ENCODE measurements around the gene CDK17. TPM values are rescaled to one million over a fixed set of nuclear protein-coding genes. Genes with fewer than 3 reads are reported as not detected.
"Not testable (repeated sequence)": the region's sequence is repeated elsewhere in the genome, so short reads cannot be mapped to it uniquely, and the experiment has no call there.

CDK17 gene
- total and polyA plus RNA-seq, 4 donors, result 5.3 to 69.7 (median 27.7) TPM

DNA sequence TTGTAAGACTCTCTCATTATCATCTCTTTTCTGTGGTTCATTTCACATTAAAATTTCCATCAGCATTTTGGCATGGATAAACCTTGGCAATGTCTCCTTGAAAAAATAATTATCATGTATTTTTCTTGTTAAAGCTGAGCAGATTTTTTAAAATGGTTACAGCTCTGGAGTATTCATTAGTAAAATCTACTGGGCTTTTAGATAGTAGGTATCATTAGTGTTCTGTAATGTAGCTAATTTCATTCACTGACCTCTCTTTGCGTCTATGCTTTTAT is 36.9 kb upstream of the CDK17 start:
- H3K27me3 ChIP-seq (ENCODE audit: control insufficient read depth in 1 of 2, insufficient read depth in 2 of 2, low read length in 1 of 2), result no peaks in the 10 kb centered on the region
- DNase-seq (no peak), ATAC-seq (ENCODE audit: low FRiP score) (no peak)
- H3K4me1 ChIP-seq (ENCODE audit: control insufficient read depth in 1 of 2, insufficient read depth in 2 of 2, low read length in 2 of 2), result no peaks in the 10 kb centered on the region
- no peak overlapping the region for H3K27ac ChIP-seq (ENCODE audit: low read depth in 1 of 2, low read length in 2 of 2)
- WGBS, 2 donors, result 87 to 88% methylated on average over 1 of the region's 1 CpG
- H3K4me3 ChIP-seq (ENCODE audit: low read length in 2 of 2), result no peak overlapping the region
- intact Hi-C loops (cut with DNase I), result no loop called here
- H3K36me3 ChIP-seq (ENCODE audit: control insufficient read depth in 1 of 2, insufficient read depth in 2 of 2, low read length in 1 of 2), result no peaks in the 10 kb centered on the region
- no peaks in the 10 kb centered on the region for H3K9me3 ChIP-seq (ENCODE audit: control insufficient read depth, low read length)

DNA sequence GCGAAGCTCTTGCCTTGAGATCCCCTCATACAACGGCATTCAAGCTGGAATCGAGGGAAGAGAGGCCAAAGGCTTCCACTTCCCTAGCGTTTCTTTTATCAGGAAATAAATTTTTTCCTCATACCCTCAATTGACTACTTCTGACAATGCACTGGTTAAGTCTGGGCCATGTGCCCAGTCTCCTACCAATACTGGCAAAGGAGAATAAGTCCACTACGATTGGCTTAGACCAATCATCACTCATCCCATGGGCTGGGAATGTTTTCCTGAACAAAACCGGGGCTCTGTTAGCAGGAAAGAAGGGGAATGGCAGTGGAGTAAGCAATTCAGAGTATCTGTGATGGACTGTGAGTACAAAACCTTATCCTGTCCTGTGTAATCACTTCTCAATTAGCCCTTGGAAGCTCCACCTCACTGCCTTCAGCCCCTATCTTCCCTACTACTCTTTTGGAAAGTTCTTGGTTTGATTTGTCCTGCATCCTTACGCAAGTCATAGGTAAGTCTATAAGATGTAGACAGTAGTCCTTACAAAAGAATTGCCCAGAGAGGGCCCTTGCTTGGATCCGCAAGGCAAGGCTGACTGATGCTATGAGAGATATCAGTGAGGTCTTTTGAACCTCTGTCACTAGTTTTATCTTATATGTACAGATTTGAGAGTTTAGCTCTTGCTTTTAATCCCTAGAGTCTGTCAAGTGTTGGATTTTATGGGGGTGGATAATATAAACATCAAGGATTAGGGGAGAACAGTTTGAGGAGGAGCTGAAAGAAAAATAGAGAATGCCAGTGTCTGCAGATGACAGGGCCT is 36.3 kb upstream of the CDK17 start:
- H3K27me3 ChIP-seq (ENCODE audit: control insufficient read depth in 1 of 2, insufficient read depth in 2 of 2, low read length in 1 of 2), result no peaks in the 10 kb centered on the region
- no peak overlapping the region for H3K27ac ChIP-seq (ENCODE audit: low read depth in 1 of 2, low read length in 2 of 2)
- H3K9me3 ChIP-seq (ENCODE audit: control insufficient read depth, low read length), result no peaks in the 10 kb centered on the region
- no peaks in the 10 kb centered on the region for H3K4me1 ChIP-seq (ENCODE audit: control insufficient read depth in 1 of 2, insufficient read depth in 2 of 2, low read length in 2 of 2)
- intact Hi-C loops (cut with DNase I), result no loop called here
- WGBS, 2 donors, result 75 to 78% methylated on average over 8 of the region's 8 CpGs
- H3K4me3 ChIP-seq (ENCODE audit: low read length in 2 of 2), result no peak overlapping the region
- DNase-seq (no peak), ATAC-seq (ENCODE audit: low FRiP score) (no peak)
- no peaks in the 10 kb centered on the region for H3K36me3 ChIP-seq (ENCODE audit: control insufficient read depth in 1 of 2, insufficient read depth in 2 of 2, low read length in 1 of 2)

DNA sequence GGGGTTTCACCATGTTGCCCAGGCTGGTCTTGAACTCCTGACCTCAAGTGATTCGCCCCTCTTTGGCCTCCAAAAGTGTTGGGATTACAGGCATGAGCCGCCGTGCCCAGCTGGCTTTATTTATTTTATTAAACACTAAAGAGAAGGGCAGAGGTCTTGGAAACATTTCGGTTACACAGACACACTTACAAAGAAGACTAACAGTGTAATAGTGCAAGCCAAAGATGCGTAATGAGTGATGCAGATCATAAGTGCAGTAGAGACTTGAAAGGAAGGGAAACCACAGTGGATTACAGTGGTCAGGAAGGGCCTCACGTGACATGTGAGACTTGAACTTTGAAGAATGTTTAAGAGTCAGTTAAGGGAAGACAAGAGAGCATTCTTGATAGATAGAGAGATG is 33.9 kb upstream of the CDK17 start:
- no peak overlapping the region for H3K4me3 ChIP-seq (ENCODE audit: low read length in 2 of 2)
- ATAC-seq (ENCODE audit: low FRiP score), result no peak
- 63 to 76% methylated on average over 6 of the region's 6 CpGs for WGBS, 2 donors
- H3K4me1 ChIP-seq (ENCODE audit: control insufficient read depth in 1 of 2, insufficient read depth in 2 of 2, low read length in 2 of 2), result no peaks in the 10 kb centered on the region
- no peak overlapping the region for H3K27ac ChIP-seq (ENCODE audit: low read depth in 1 of 2, low read length in 2 of 2)
- DNase-seq, result no peak
- H3K27me3 ChIP-seq (ENCODE audit: control insufficient read depth in 1 of 2, insufficient read depth in 2 of 2, low read length in 1 of 2), result no peaks in the 10 kb centered on the region
- H3K9me3 ChIP-seq (ENCODE audit: control insufficient read depth, low read length), result no peaks in the 10 kb centered on the region
- no peaks in the 10 kb centered on the region for H3K36me3 ChIP-seq (ENCODE audit: control insufficient read depth in 1 of 2, insufficient read depth in 2 of 2, low read length in 1 of 2)
- intact Hi-C loops (cut with DNase I), result no loop called here

DNA sequence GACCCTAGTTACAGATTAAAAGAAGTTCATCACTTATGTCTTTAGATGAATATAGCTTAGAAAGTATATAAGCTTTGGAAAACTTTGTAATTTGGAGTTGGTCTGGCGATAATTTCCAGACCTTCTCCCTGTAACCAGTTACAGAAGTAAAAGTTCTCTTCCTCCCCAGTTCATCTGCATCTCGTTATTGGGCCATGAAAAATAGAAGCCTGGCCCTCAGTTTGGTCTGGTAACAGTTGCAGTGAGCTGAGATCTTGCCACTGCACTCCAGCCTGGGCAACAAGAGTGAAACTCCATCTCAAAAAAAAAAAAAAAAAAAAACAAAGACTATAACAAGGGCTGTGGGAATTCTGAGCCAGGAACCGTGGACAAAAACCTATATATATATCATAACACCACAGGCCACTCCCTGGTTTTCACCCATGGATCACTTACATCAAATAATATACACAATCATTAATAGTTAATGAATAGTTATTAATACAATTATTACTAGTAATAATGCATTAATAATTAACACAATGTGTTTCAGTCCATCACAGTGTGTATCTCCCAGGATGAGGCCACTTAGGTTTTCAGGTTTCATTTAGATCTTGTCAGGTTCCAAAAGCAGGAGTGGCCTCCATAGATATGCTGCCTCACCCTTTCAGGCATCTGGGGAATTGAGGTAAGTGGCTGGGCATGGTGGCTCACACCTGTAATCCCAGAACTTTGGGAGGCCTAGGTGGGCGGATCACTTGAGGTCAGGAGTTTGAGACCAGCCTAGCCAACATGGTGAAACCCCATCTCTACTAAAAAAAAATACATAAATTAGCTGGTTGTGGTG is 32.5 kb upstream of the CDK17 start:
- intact Hi-C loops (cut with DNase I); H3K9me3 ChIP-seq (ENCODE audit: control insufficient read depth, low read length); DNase-seq; H3K4me3 ChIP-seq (ENCODE audit: low read length in 2 of 2); H3K36me3 ChIP-seq (ENCODE audit: control insufficient read depth in 1 of 2, insufficient read depth in 2 of 2, low read length in 1 of 2); H3K27ac ChIP-seq (ENCODE audit: low read depth in 1 of 2, low read length in 2 of 2); H3K4me1 ChIP-seq (ENCODE audit: control insufficient read depth in 1 of 2, insufficient read depth in 2 of 2, low read length in 2 of 2); H3K27me3 ChIP-seq (ENCODE audit: control insufficient read depth in 1 of 2, insufficient read depth in 2 of 2, low read length in 1 of 2); ATAC-seq (ENCODE audit: low FRiP score): not testable (repeated sequence)
- WGBS, 2 donors, result 90 to 93% methylated on average over 4 of the region's 4 CpGs

DNA sequence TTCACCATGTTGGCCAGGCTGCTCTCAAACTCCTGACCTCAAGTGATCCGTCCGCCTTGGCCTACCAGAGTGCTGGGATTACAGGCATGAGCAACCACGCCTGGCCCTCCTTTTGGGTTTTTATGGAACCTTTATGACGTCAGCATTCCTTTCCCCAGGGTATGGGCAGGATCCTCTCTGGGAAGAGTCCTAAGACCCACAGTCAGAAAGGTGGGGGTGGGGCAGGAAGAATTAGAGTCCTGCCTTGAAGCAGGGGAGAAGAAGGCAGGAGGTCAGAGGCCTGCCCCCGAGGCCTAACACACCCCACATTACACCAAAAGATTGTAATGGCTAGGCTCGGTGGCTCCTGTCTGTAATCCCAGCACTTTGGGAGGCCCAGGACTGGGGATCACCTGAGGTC is 30.8 kb upstream of the CDK17 start:
- ATAC-seq (ENCODE audit: low FRiP score), result no peak
- H3K27ac ChIP-seq (ENCODE audit: low read depth in 1 of 2, low read length in 2 of 2), result no peak overlapping the region

DNA sequence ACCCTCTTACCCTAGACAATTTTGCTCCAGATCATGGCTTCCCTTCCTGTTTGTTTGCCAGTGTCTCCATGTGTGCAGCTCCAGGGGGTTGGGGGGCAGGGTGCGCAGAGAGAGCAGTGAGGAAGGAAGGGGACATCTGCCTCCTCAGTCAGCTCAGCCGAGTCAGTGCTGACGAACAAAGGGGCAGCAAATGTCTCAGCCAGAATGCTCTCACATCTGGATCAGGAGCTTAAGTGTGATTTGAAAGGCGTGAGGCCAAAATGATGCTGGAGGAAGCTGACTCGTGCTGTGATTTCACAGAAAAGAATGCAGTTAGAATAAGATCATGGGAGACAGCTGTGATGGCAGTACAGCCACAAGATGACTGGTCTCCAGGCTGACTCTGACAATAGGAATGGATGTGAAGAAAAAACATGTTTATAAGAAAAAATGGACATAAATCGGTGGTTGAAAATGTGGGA is 27.1 kb upstream of the CDK17 start:
- no peaks in the 10 kb centered on the region for H3K9me3 ChIP-seq (ENCODE audit: control insufficient read depth, low read length)
- peak; percentile 69 for ATAC-seq (ENCODE audit: low FRiP score)
- H3K27ac ChIP-seq (ENCODE audit: low read depth in 1 of 2, low read length in 2 of 2), result peak overlapping the region in 1 of 2 donors; percentile 11
- intact Hi-C loops (cut with DNase I), result no loop called here
- no peaks in the 10 kb centered on the region for H3K27me3 ChIP-seq (ENCODE audit: control insufficient read depth in 1 of 2, insufficient read depth in 2 of 2, low read length in 1 of 2)
- H3K4me1 ChIP-seq (ENCODE audit: control insufficient read depth in 1 of 2, insufficient read depth in 2 of 2, low read length in 2 of 2), result no peaks in the 10 kb centered on the region
- 24 to 26% methylated on average over 6 of the region's 6 CpGs for WGBS, 2 donors
- no peaks in the 10 kb centered on the region for H3K36me3 ChIP-seq (ENCODE audit: control insufficient read depth in 1 of 2, insufficient read depth in 2 of 2, low read length in 1 of 2)
- H3K4me3 ChIP-seq (ENCODE audit: low read length in 2 of 2), result no peak overlapping the region
- DNase-seq, result peak; percentile 67 to 85

More for the DNA sequence above, 30.8 kb upstream of the CDK17 start:
- 87% methylated on average over 6 of the region's 6 CpGs for WGBS, 2 donors
- intact Hi-C loops (cut with DNase I), result no loop called here
- H3K36me3 ChIP-seq (ENCODE audit: control insufficient read depth in 1 of 2, insufficient read depth in 2 of 2, low read length in 1 of 2), result no peaks in the 10 kb centered on the region
- H3K27me3 ChIP-seq (ENCODE audit: control insufficient read depth in 1 of 2, insufficient read depth in 2 of 2, low read length in 1 of 2), result no peaks in the 10 kb centered on the region
- H3K9me3 ChIP-seq (ENCODE audit: control insufficient read depth, low read length), result no peaks in the 10 kb centered on the region
- H3K4me3 ChIP-seq (ENCODE audit: low read length in 2 of 2), result no peak overlapping the region
- no peaks in the 10 kb centered on the region for H3K4me1 ChIP-seq (ENCODE audit: control insufficient read depth in 1 of 2, insufficient read depth in 2 of 2, low read length in 2 of 2)
- no peak for DNase-seq

DNA sequence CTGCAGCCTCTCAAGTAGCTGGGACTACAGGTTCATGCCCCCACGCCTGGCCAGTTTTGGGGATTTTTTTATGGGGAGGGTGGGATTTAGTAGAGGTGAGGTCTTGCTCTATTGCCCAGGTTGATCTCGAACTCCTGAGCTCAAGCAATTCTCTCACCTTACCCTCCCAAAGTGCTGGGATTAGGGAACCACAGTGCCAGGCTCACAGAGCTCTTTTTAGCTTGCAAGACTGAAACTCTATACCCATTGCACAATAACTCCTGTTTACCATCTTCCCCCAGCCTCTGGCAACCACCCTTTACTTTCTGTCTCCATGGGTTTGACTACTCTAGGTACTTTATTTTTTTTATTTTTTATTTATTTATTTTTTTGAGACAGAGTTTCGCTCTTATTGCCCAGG is 25.7 kb upstream of the CDK17 start:
- intact Hi-C loops (cut with DNase I), result no loop called here
- H3K4me3 ChIP-seq (ENCODE audit: low read length in 2 of 2), result no peak overlapping the region
- H3K27ac ChIP-seq (ENCODE audit: low read depth in 1 of 2, low read length in 2 of 2), result no peak overlapping the region
- 90 to 95% methylated on average over 3 of the region's 3 CpGs for WGBS, 2 donors
- no peaks in the 10 kb centered on the region for H3K27me3 ChIP-seq (ENCODE audit: control insufficient read depth in 1 of 2, insufficient read depth in 2 of 2, low read length in 1 of 2)
- no peaks in the 10 kb centered on the region for H3K9me3 ChIP-seq (ENCODE audit: control insufficient read depth, low read length)
- no peaks in the 10 kb centered on the region for H3K36me3 ChIP-seq (ENCODE audit: control insufficient read depth in 1 of 2, insufficient read depth in 2 of 2, low read length in 1 of 2)
- no peaks in the 10 kb centered on the region for H3K4me1 ChIP-seq (ENCODE audit: control insufficient read depth in 1 of 2, insufficient read depth in 2 of 2, low read length in 2 of 2)
- ATAC-seq (ENCODE audit: low FRiP score), result no peak
- no peak for DNase-seq

DNA sequence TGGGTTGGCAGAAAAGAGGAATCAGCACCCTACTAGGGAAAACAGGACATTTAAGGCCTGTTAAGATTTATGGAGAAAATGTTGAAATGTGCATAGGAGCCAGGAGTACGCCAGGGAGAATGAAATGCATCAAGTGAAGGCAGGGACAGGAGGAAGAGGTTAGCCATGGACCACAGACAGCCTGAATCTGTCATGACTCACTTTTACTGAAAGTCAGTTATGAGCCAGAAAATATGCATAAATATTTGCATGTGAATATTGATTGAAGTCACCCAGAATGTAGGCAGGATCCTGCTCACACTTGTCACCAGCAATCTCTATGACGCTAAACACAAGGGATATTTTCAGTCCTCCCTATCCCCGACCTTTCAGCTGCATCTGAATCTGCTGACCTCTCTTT is 25.1 kb upstream of the CDK17 start:
- Histone ChIP-seq H3K27me3 (ENCODE audit: control insufficient read depth in 1 of 2, insufficient read depth in 2 of 2, low read length in 1 of 2) (no peaks in the 10 kb centered on the region), H3K9me3 (ENCODE audit: control insufficient read depth, low read length) (no peaks in the 10 kb centered on the region), H3K4me3 (ENCODE audit: low read length in 2 of 2) (no peak overlapping the region), H3K27ac (ENCODE audit: low read depth in 1 of 2, low read length in 2 of 2) (no peak overlapping the region), H3K4me1 (ENCODE audit: control insufficient read depth in 1 of 2, insufficient read depth in 2 of 2, low read length in 2 of 2) (no peaks in the 10 kb centered on the region), H3K36me3 (ENCODE audit: control insufficient read depth in 1 of 2, insufficient read depth in 2 of 2, low read length in 1 of 2) (no peaks in the 10 kb centered on the region)
- DNase-seq, result no peak
- no peak for ATAC-seq (ENCODE audit: low FRiP score)
- intact Hi-C loops (cut with DNase I), result no loop called here
- 65 to 82% methylated on average over 3 of the region's 3 CpGs for WGBS, 2 donors

DNA sequence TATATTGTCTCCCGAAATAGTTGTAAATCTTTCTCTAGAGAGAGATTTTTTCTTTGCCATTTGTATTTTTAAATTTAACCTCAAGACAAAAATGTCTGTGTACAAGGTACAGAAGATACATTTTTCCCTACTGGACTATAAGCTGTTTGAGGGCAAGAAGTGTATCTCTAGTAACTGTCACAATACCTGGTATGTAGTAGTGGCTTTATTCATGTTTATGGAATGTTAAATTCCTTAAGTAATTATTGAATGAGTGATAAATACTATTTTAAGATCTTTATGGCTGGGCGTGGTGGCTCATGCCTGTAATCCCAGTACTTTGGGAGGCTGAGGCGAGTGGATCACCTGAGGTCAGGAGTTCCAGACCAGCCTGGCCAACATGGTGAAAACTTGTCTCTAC is 24.4 kb upstream of the CDK17 start:
- no peak for DNase-seq
- WGBS, 2 donors, result 89 to 95% methylated on average over 3 of the region's 3 CpGs
- no peaks in the 10 kb centered on the region for H3K36me3 ChIP-seq (ENCODE audit: control insufficient read depth in 1 of 2, insufficient read depth in 2 of 2, low read length in 1 of 2)
- H3K27me3 ChIP-seq (ENCODE audit: control insufficient read depth in 1 of 2, insufficient read depth in 2 of 2, low read length in 1 of 2), result no peaks in the 10 kb centered on the region
- no peaks in the 10 kb centered on the region for H3K9me3 ChIP-seq (ENCODE audit: control insufficient read depth, low read length)
- no peak for ATAC-seq (ENCODE audit: low FRiP score)
- H3K4me1 ChIP-seq (ENCODE audit: control insufficient read depth in 1 of 2, insufficient read depth in 2 of 2, low read length in 2 of 2), result no peaks in the 10 kb centered on the region
- no peak overlapping the region for H3K27ac ChIP-seq (ENCODE audit: low read depth in 1 of 2, low read length in 2 of 2)
- H3K4me3 ChIP-seq (ENCODE audit: low read length in 2 of 2), result no peak overlapping the region
- intact Hi-C loops (cut with DNase I), result no loop called here
